GM23248 (cell line): ENCODE results near the gene GLS.

Experiments used
- EZH2 ChIP-seq: fragments of 200-600 bp; sonication (generic); IDR thresholded peaks from 2 replicates; pipeline ENCODE4 v1.6.1; 2018; ENCODE audit warnings: antibody characterized with exemption, mild to moderate bottlenecking; ENCODE audit not compliant: insufficient read depth, poor library complexity, severe bottlenecking
- EZH2phosphoT487 ChIP-seq: fragments of 200-600 bp; sonication (generic); IDR thresholded peaks from 2 replicates; pipeline ENCODE4 v1.6.1; 2018; ENCODE audit warnings: antibody characterized with exemption, moderate library complexity, mild to moderate bottlenecking, low read depth; ENCODE audit not compliant: insufficient read depth

DNA sequence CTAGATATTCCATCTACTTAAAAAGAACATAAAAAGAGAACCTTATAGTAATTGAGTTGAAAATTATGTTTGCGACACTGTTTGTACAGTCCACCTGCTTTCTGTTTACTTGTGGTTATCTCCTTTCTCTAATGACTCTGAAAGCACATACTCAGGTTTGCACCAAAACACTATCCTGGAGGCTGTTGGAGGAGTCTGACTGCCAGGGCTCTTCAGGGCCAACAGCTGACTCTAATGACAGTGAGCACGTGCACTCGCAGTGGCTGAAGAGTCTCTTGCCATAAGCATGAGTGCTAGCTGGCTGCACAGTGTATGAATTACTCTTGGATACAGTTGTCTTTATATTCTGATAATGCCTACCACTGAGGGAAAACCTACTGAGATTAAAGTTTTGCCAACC lies 16.7 kb upstream of the GLS start:
- TF ChIP-seq EZH2 = no peak
- no peak for TF ChIP-seq EZH2phosphoT487
